ENCODE data around the gene BATF3.

The BATF3 gene

GRCh38 chr1:212688341-212689047 is 11.1 kb downstream of the BATF3 start:
- H3K4me3 ChIP-seq (replicated peaks; ENCODE audit: low read depth, low read length) = no peak overlapping the region
- no peak for DNase-seq (ENCODE audit: extremely low read depth, low read depth)

GRCh38 chr1:212687811-212688210 is 11.8 kb downstream of the BATF3 start:
- no peak for DNase-seq (ENCODE audit: extremely low read depth, low read depth)
- no peak overlapping the region for H3K4me3 ChIP-seq (replicated peaks; ENCODE audit: low read depth, low read length)
- no peak for TF ChIP-seq CTCF (IDR thresholded peaks at IDR 0.05; ENCODE audit: low read depth, low read length, missing control alignments)

More at GRCh38 chr1:212688341-212689047, 11.1 kb downstream of the BATF3 start:
- no peak for TF ChIP-seq CTCF (IDR thresholded peaks at IDR 0.05; ENCODE audit: low read depth, low read length, missing control alignments)

- no peak for TF ChIP-seq CTCF (IDR thresholded peaks at IDR 0.05; ENCODE audit: low read depth, low read length, missing control alignments)
- DNase-seq (ENCODE audit: extremely low read depth, low read depth) = no peak
- H3K4me3 ChIP-seq (replicated peaks; ENCODE audit: low read depth, low read length) = no peak overlapping the region
Measured at GRCh38 chr1:212686591-212686990, 13.0 kb downstream of the BATF3 start.

DNA sequence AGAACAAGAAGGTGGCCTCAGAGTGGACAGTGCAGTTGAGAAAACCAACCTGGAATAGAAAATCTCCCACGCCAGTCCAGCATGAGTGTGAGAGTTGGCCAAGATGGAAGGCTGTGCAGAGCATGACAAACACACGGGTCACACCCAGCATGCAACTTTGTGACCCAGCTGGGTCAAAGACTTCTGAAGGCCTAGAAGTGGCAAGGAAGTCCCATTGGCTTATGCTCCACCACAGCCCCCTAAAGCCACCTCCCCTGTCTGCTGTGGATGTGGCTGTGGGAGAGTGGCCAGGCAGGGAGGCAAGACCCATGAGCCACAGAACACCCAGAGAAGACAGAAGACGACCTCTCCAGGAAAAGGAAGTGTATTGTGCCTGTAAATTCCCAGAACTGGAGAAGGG is 13.6 kb downstream of the BATF3 start:
- no peak overlapping the region for H3K4me3 ChIP-seq (replicated peaks; ENCODE audit: low read depth, low read length)
- no peak for DNase-seq (ENCODE audit: extremely low read depth, low read depth)
- TF ChIP-seq CTCF (IDR thresholded peaks at IDR 0.05; ENCODE audit: low read depth, low read length, missing control alignments) = no peak

DNA sequence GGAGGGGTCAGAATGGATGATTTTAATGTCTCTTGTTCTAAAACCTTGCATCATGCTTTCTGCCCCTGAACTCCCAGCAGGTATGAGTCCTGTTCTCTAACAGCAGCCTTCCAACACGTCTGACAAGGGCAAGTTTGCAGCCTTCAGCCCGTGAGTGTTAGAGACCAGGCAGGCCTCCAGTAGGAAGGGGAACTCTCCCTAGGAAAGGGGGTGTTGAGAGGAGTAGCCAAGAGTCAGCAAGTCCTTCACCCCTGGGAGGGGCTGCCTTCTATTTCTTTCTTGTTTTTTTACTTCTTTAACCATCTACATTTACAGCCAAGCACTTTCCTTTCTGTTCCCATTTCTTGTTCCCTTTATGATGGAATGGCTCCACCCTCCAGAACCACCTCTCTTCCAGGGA is 14.2 kb downstream of the BATF3 start:
- no peak for DNase-seq (ENCODE audit: extremely low read depth, low read depth)
- H3K4me3 ChIP-seq (replicated peaks; ENCODE audit: low read depth, low read length) = no peak overlapping the region
- TF ChIP-seq CTCF (IDR thresholded peaks at IDR 0.05; ENCODE audit: low read depth, low read length, missing control alignments) = no peak

DNA sequence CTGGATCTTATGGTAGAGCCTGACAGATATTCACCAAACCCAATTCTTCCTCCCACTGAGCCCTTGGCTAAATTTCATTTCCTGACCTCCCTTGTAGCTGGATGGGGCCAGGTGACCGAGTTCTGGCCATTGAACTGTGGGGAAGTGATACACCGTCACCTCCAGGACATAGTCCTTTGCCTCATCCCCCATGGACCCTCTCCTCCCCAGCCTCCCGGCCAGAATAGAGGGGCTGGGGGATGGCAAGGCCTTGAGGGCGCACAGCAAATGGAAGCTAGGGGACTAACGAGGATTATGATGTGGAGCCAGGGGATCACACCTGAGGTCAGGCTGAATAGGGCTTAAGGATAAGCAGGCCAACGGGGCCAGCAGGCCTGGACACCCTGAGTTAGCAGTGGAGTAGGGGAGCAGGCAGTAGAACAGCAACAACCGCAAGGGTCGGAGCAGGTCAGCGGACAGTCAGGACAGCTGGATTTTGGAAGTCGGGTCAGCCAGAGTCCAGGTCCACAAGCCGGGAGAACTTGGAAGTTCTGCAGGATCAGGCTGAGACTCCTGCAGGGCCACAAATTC is 15.0 kb downstream of the BATF3 start:
- no peak for DNase-seq (ENCODE audit: extremely low read depth, low read depth)
- TF ChIP-seq CTCF (IDR thresholded peaks at IDR 0.05; ENCODE audit: low read depth, low read length, missing control alignments) = no peak
- no peak overlapping the region for H3K4me3 ChIP-seq (replicated peaks; ENCODE audit: low read depth, low read length)

Measured in HFF-Myc (cell line).